ENCODE results near the gene SOCS6.

The SOCS6 gene

DNA sequence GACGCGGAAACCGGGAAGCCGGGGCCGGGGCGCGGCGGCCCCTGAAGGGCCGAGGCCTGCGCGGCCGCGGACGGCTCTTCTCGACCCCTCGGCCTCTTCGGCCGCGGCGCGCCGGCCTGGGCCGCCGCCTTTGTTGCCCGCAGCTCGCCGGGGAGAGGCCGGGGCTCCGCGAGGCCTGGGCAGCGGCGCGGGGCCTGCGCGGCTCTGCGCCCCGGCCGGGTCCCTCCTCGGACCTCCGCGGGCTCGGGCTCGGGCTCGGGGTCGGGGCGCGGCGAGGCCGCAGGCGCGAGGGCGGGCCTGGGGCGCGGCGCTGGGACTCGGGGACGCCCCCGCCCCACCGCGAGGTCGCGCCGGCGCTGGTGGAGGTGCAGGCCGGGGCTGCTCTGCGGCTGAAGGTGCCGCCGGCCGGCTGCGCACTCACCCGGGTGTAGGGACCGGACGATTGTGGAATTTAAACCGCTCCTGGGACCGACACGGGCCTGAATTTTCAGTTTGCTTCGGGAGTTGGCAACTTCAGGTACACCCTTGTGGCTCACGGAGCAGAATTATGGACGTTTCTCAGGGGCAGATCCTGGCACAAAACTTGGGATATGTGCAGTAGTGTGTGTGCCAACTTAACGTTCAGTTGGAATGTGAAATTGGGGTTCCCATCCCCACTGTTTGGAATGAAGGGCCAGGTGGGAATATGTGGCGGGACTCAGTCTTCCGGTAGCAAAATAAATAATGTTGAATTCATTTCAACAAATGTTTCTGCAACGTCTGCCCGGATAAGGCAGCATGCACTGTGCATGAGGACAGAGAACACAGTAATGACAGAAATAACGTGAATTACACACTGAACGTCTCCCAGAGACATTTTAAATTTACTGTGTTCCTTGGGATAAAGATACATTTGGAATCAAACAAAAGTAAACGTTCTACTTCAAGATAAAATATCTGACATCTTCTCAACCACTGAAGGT, 787 bp downstream of the SOCS6 start:
- in situ Hi-C loops (cut with MboI; ENCODE audit: low sequenced_read_pairs), result no loop called here

DNA sequence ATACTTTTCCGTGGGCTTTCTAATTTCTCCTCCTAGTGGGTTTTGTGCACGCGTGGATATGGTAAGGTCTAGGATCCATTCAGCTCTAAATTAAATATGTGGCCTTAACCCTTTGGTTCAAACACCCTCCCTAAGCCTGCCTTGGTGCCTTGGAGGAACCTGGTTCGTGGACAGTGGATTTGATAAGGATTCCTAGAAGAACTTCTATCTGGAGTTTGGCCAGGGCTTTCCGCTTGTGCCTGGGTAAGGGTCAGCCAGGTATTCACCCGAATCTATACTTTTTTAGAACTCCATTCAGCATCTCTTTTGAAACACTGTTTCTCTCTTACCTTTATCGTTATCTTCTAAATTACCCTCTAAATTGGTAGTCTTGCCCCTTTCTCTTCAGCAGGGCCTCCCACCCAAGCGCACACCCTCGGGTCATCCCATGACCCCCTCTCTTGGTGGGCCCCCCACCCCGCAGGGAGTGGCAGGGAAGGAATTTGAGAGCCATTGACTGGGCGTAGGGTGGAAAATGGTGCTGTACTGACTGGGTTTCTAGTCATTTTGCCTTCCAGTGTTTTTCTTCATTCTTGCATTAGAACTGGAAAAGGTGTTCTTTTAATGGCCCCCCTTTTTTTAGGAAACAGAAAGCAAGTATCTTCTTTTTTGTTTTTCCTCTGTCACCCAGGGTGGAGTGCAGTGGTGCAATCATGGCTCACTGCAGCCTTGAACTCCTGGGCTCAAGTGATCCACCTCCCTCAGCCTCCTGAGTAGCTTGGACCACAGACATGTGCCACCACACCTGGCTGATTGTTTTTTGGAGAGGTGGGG, 1.8 kb downstream of the SOCS6 start:
- in situ Hi-C loops (cut with MboI; ENCODE audit: low sequenced_read_pairs), result no loop called here

DNA sequence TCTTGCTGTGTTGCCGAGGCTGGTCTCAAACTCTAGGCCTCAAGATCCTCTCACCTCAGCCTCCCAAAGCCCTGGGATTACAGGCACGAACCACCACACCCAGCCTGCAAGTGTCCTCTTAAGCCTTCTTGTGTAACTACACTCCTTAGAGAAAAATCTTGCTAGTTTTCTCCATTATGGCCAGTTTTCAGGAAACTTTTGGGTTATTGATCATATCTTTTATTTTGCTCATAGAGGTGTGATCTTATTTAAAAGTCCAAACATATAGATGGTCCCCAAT, 2.4 kb downstream of the SOCS6 start:
- in situ Hi-C loops (cut with MboI; ENCODE audit: low sequenced_read_pairs), result no loop called here

DNA sequence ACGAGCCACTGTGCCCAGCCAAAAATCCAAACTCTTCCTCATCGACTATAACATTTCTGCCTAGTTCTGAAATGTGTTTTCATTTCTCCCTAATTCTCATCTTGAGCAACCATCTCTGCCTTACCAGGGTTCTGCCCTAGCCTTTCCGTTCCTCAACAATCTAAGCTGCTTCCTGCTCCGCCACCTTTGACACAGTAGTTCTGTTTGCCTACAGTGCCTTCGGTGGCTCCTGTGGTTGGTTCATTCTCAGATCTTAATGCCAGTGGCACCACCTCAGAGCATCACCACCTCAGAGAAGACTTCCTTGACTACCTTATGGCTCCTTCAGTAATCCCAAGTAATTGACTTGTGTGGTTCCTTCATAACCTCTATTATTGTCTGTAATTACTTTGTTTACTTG, 3.8 kb downstream of the SOCS6 start:
- in situ Hi-C loops (cut with MboI; ENCODE audit: low sequenced_read_pairs), result no loop called here

DNA sequence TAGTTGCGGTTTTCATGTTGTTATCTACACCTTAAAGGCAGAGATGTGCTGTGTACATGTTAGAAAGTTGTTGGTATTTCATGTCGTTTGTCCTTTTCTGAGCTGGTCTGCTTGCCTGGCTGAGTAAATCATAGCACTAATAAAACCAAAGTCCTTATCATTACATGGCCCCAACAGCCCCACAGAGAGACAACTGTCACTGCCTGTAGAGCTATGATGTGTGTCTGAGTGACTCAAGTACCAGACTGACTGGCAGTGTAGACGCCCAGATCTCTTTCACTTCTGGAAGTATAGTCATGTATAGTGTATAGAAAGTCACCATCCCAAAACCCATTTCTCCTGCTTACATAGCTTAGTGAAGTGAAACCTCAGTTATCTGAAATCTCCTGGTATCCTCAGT, 4.3 kb downstream of the SOCS6 start:
- in situ Hi-C loops (cut with MboI; ENCODE audit: low sequenced_read_pairs), result no loop called here

DNA sequence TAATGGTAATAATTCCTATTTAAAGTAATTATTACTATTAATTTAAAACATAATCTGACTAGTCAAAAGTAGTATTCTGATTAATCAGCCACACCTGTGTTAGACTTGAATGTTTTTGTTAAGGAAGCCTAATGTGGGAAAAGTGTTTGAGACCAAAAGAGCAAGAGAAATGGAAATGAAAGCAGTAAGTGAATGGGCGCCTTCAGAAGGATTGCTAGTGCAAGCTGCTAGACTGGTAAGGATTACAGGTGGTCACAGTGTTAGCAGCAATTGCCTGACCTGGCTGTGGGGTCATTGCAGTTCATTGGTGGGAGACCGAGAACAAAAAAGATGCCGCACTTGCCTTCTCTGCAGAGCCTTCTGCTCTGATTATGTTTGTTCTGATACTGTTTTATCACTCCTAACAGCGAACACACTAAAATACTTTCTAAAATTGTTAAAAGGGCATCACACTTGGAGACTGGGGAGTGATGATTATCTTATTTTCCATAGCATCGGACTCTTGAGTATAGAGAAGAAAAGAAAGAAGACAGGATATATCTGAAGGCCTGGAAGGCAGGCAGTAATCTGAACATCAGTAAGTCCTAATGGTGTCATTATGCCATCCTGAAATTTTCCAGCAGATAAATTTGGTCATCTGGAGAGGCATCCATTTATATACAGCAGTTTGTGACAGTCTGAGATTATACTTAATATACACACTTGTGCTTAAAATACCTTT, 5.8 kb downstream of the SOCS6 start:
- in situ Hi-C loops (cut with MboI; ENCODE audit: low sequenced_read_pairs), result no loop called here

DNA sequence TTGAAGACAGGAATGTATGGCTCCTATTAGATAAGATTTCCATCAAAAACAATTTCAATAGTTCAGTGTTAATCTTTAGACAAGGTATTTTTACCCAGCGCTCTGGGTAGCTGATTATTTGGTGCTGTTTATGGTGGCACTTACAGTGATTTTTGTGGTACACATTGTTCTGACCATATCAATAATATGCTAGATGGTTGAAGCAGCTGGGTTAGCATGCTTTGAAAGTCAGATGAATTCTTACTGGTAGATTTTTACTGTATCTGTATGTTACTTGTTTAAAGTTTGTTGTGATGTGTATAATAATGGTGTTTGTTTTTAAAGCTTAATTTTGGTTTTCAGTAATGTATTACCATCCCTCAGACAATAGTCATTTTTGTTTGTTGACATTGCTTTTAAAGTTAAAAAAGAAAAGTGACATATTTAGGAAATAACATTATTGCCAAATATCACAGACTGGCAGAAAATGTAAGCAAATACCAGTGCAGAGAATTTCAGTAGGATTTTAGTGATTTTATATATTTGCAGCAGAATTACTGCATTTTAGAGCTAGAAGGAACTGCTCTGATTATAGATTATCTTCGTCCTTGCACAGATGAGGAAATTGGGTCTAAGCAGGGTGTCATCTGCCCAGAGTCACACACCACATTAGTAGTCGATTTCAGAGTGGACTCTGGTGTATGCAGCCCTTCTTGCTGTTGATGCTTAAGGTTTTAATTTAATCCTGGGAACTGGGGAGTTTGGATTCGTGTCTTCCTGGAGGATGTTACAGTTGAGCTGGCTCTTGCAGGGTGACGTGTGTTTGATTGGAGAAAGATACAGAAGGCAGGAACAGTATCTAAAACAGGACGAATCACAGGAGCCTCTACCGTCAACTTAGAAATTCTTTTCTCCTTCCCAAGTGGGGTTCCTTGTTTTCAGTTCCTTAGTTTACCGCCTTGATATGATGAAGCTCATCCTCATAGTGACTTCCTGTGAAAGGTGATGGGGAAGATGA, 6.6 kb downstream of the SOCS6 start:
- in situ Hi-C loops (cut with MboI; ENCODE audit: low sequenced_read_pairs), result no loop called here

DNA sequence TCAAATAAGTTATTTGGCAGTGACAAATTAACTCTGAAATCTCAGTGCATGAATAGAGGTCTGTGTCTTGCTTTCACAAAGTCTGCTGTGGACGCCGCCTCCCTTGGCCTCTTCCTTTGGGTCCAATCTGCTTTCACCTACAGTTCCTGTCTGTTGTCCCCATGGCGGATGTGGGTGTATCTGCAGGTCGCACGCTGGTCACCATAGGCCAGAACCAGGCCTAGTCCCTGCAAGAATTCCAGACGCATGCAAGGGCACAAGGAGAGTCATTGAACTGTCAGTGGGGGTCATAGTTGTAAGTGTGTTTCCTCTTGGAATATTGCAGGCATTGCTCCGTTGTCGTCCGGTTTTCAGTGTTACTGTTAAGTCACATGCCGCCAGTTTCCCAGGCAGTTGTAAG, 7.4 kb downstream of the SOCS6 start:
- in situ Hi-C loops (cut with MboI; ENCODE audit: low sequenced_read_pairs), result no loop called here

DNA sequence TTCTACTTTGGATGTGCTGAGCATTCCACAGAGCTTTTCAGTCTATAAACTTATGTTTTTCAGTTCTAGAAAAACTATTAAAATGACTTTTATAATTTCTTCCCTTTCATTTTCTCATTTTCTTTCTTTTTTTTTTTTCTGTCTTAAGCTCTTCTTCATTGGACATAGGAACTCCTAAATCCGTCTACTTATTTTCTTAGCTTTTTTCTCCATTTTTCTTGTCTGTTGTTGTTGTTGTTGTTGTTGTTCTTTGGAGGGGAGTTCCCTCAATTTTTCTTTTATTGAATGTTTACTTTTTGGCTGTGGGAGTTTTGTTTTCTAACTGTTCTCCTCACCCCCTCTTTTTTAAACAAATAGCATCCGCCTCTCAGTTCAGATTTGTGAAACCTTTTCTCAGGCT, 7.9 kb downstream of the SOCS6 start:
- in situ Hi-C loops (cut with MboI; ENCODE audit: low sequenced_read_pairs), result no loop called here

DNA sequence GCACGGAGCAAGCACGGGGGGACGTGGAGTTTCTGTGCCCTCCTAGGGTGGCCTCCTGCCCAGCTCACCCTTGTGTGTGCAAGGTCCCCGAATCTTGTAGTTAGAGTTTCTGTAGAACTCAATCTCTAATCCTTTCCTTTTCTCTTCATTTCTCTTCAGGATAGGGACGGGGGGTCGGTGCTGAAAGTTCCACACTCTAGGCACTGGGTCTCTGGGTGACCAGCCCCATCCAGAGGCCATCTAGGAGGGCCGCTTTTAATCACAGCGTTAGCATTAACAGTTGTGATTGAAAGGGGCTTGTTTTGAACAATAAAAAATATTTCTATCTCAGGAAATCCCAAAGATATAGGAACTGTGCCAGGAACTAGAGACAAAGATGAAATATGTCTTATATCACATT, 10.5 kb downstream of the SOCS6 start:
- in situ Hi-C loops (cut with MboI; ENCODE audit: low sequenced_read_pairs), result no loop called here

DNA sequence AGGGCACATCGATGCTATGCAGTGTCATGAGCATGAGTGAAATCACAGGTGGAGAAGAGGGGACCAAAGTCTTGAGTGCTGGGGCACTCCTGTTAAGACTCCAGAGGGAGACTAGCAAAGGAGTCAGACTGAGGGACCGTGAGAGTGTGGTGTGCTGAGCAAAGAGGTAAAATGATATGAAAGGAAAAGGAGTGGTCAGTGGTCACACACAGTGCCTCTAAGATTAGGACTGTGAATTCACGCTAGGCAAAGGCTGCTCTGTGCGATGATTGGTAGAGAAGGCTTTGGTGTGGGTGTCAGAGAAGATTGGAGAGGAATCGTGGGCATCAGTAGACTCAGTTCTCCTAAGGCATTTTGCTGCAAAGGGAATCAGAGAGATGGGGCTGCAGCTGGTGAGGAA, 12.8 kb downstream of the SOCS6 start:
- in situ Hi-C loops (cut with MboI; ENCODE audit: low sequenced_read_pairs), result no loop called here

DNA sequence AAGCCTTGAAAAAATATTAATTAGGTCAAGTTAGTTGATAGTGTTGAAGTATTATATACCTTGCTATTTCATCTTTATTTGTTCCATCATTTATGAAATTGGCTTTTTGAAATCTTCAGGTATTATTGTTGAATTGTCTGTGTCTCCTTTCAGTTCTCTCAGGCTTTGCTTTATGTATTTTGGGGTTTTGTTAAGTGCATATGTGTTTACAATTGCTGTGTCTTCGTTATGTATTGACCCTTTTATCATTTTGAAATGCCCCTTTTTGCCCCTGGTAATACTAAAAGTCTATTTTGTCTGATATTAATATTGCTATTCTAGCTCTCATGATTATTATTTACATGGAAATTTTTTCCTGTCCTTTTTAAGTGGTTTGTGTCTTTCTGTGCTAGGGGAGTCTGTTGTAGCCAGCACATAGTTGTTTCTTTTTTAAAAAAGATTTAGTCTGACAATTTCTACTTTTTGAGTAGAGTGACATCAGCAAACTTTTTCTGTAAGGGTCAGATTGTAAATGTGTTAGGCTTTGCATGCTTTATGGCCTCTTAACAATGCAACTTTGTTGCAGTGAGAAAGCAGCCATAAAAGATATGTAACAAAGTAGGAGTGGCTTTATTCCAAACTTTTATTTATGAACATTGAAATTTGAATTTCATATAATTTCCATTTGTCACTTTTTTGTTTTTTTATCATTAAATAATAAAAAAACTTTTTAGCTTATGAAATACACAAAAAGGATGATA, 19.9 kb downstream of the SOCS6 start:
- in situ Hi-C loops (cut with MboI; ENCODE audit: low sequenced_read_pairs), result no loop called here

DNA sequence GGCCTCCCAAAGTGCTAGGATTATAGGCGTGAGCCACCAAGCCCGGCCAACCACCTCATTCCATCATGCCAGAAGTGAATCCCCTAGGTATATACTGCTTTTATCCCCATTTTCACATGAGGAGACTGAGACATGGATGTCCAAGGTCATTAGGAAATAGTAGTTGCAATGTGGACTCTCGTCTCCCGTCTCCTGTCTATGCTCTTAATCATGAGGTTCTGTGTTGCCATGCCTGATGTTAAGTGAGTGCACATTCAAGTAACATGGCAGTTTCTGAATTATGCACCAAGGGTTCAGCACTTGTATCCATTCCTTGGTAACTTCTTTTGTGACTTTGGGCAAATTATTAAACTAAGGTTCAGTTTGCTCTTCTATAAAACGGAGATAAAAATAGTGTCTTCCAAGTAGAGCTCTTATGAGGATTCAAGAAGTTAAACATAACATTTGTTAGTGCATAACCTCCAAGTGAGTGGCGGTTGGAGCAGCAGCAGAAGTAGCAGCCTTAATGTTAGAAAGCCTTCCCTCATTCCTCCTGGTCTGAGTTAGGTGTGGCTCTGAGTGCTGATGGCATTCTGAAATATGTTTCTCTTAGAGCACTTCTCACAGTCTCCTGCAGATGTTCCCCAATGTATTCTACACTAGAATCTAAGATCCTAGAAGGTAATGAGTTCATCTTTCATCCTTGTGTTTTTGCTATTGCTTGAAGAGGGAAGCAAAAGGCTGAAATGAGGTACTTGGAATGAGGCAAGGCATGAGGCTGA, 21.9 kb downstream of the SOCS6 start:
- in situ Hi-C loops (cut with MboI; ENCODE audit: low sequenced_read_pairs), result no loop called here

DNA sequence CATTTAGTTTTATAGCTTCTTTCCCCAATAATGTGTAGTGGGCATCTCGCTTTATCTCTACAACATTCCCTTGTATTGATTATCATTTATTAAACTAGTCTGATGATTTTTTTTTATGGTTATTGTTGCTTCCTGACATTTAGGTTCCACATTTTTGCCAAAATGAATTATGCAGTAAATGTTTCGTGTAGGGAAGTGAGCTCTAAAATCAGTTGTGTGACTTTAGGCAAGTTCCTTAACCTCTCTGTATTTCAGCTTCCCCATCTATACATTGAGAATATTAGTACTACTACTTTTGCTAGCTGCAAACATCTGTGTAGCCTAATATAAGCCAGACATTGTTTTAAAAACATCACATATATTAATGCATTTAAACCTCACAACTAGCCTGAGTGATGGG, 22.9 kb downstream of the SOCS6 start:
- in situ Hi-C loops (cut with MboI; ENCODE audit: low sequenced_read_pairs), result no loop called here

DNA sequence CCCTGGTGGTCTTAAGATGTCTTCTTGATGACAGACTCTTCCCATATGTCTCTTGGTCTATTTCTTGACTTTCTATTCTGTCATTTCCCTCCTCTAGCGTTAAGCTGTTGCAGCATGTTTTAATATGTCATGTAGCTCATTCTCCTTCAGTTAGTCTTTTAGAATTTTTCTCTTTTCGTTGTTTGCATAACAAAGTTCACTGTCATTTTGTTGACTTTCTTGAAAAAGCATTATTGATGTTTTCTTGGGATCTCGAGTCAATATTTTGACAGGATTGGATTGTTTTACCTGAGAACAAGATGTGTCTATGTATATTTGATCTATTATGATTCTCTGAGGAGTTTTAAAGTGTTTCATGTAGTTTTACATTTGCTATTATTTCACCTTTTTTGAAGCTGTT, 24.8 kb downstream of the SOCS6 start:
- in situ Hi-C loops (cut with MboI; ENCODE audit: low sequenced_read_pairs), result no loop called here

DNA sequence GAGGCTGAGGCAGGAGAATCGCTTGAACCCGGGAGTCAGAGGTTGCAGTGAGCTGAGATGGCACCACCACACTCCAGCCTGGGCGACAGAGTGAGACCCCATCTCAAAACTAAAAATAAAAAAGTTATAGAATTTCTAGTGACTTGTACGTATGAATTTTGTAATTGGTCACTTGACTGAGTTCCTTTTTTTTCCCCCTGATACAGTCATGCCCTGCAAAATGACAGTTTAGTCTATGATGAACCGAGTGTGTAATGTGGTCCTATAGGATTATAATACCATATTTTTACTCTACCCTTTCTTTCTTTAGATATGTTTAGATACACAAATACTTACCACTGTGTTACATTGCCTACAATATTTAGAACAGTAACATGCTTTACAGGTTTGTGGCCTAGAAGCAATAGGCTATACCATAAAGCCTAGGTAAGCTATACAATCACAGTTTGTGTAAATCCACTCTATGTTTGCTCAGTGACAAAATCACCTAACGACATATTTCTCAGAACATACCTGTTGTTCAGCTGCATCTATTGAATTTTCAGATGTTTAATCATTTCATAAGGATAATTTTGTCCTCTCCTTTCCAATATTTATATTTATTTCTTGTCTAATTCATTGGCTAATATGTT, 25.4 kb downstream of the SOCS6 start:
- in situ Hi-C loops (cut with MboI; ENCODE audit: low sequenced_read_pairs), result no loop called here

DNA sequence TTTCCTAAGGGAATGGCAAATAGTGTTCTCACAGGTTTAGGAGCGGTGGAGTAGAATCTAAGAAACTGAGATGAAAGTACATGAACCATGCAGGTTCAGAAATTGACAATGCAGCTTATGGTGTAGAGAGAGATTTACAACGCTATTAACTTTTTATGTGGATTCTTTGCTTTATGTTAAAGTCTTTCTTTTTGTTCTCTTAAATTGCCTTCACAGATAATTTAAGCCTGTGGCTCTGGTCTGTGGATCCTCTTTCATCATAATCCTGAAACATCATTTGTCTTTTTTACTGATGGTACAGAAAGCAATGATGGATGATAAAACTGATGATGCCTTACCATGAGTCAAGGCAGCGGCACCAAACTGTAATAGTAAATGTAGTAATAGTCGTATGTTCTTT, 30.3 kb downstream of the SOCS6 start:
- in situ Hi-C loops (cut with MboI; ENCODE audit: low sequenced_read_pairs), result no loop called here

DNA sequence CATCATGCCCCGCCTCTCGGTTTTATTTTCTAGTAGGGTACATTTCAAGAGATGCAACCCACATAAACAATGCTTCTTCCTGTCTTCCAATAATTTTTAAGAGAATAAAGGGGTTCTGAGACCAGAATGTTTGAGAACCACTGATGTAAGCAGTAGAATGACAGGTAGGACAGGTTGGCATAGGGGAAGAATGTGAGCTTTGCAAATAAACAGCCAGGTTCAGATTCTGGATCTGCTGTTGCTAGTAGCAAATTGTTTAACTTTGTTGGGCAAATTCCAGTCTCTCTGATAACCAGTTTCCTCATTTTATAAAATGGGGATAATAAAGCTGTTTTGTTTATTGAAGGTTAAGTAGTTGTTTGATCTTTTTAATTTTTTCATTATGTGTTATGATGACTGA, 32.8 kb downstream of the SOCS6 start:
- in situ Hi-C loops (cut with MboI; ENCODE audit: low sequenced_read_pairs), result no loop called here

DNA sequence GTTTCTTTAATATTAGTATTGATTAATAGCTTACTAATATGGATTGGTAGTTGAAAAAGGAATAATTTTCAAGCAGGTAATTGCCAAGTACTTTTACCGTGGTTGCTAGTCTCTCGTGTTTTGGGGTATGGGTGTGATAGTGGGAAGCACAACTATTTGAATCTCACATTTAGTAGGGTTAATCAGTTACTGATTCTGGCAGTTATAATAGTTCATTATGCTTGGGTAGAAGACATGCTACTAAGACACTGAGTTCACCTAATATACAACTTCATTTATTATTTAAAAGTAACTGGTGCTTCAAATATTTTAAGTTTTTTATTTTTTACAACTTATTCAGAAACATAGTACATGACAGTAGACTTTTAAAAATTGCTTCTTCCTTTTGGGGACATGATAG, 33.5 kb downstream of the SOCS6 start:
- in situ Hi-C loops (cut with MboI; ENCODE audit: low sequenced_read_pairs), result no loop called here

Data from HL-60/S4 treated with phorbol 12-myristate 13-acetate at 8.2 ng/mL for 4 days and 3 days (cell line).